ENCODE measurements around the gene IL5. TPM values are rescaled to one million over a fixed set of nuclear protein-coding genes. Genes with fewer than 3 reads are reported as not detected.

The IL5 gene
- total and polyA plus RNA-seq, 2 of the 13 experiments (the other 11 are each of a cell fraction or from before 2014, with no cell fraction given) = not detected

DNA sequence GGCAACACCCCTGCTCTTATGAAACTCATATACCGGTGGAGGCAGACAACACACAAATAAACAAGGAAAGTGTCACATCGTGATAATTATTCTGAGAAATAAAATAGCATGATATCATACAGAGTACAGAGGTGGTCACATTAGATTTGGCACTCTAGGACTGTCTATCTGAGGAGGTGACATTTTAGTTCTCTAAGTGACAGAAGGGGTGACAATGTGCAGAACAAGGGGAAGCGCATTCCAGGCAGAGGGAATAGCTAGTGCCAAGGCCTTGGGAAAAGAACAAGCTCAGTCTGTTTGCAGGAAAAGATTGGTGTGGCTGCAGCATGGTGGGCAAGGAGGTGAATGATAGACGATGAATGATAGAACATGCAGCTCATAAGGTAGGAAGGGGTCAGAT, 40.1 kb downstream of the IL5 start:
- H3K4me2 ChIP-seq (ENCODE audit: low read depth, low read length) = no peak overlapping the region
- no peaks in the 10 kb centered on the region for H4K20me1 ChIP-seq (ENCODE audit: insufficient read depth, low read length)
- peaks cover 84% of the 10 kb centered on the region for H3K4me1 ChIP-seq (ENCODE audit: insufficient read depth, low read length)
- H3K27me3 ChIP-seq (ENCODE audit: control insufficient read depth in 1 of 2, insufficient read depth in 2 of 2, low read length in 2 of 2) = no peaks in the 10 kb centered on the region
- TF ChIP-seq ZNF687 (CRISPR knock-in tag; IDR thresholded peaks at IDR 0.05) (no peak), ZNF143 (CRISPR knock-in tag; IDR thresholded peaks at IDR 0.05) (no peak)
- TF ChIP-seq, protein P1, sequence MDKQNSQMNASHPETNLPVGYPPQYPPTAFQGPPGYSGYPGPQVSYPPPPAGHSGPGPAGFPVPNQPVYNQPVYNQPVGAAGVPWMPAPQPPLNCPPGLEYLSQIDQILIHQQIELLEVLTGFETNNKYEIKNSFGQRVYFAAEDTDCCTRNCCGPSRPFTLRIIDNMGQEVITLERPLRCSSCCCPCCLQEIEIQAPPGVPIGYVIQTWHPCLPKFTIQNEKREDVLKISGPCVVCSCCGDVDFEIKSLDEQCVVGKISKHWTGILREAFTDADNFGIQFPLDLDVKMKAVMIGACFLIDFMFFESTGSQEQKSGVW (CRISPR knock-in tag; IDR thresholded peaks at IDR 0.05; ENCODE audit: borderline replicate concordance) = no peak
- no peaks in the 10 kb centered on the region for H3K36me3 ChIP-seq (replicated peaks in 1 of 2; ENCODE audit: control insufficient read depth in 1 of 2, insufficient read depth in 2 of 2, low read length in 2 of 2)
- ATAC-seq = no peak
- DNase-seq (ENCODE audit: low spot score) = no peak
- in situ Hi-C loops (cut with HindIII; ENCODE audit: extremely low pct_ligation_motif_present, low pct_unique_long_range_greater_than_20kb) (no loop called here), intact Hi-C loops (cut with micrococcal nuclease; ENCODE audit: unreplicated experiment) (no loop called here)
- WGBS (ENCODE audit: low lambda C conversion rate) = 82% methylated on average over 4 of the region's 4 CpGs
- no peak overlapping the region for H3K4me3 ChIP-seq (replicated peaks in 1 of 3; ENCODE audit: insufficient read depth in 1 of 3, low read depth in 2 of 3, low read length in 3 of 3)
- no peaks in the 10 kb centered on the region for H3K9me3 ChIP-seq (ENCODE audit: low read length)
- no TSS peak for BruUV-seq (replicated peaks)
- ChIA-PET CTCF (ENCODE audit: low intra/inter-chr PET ratio, low total read pairs) (interaction anchor here (3.3 kb wide), 1 partner anchor 117 kb away, joined by 54 read pairs; no protein-coding TSS in a partner anchor), POLR2A (interaction anchor here (1.0 to 5.4 kb wide), 6 partner anchors 13 to 116 kb away, joined by 3 to 39 read pairs (median 8); partner anchors contain the start of gene IRF1)
- no peak overlapping the region for H3K27ac ChIP-seq (ENCODE audit: extremely low read length, insufficient read depth, low read length)
- no peak for FAIRE-seq
- H2AFZ ChIP-seq (ENCODE audit: low read length) = no peak overlapping the region
- H3K9ac ChIP-seq (ENCODE audit: insufficient read depth, low read depth, low read length) = no peak overlapping the region
- no peaks in the 10 kb centered on the region for H3K79me2 ChIP-seq (ENCODE audit: insufficient read depth, low read length)

All from HepG2 (cell line).